CD4-positive, CD25-positive, alpha-beta regulatory T cell (primary cell): ENCODE results near the gene ATOSA. TPM values are rescaled to one million over a fixed set of nuclear protein-coding genes. Genes with fewer than 3 reads are reported as not detected.

Experiments used
- ATAC-seq, 2 donors: fragments of 150-1000 bp; cut with Tn5 transposase; one replicate each; pipeline ENCODE4 v1.10.0; 2021; ENCODE audit warnings: low read depth in 2 of 2, moderate number of reproducible peaks in 2 of 2, moderate library complexity in 1 of 2
- DNase-seq, 3 donors: peaks; one replicate each; pipeline versions ENCODE4 v3.0.0 to v3.0.0-alpha.2; 2012 to 2022; ENCODE audit warnings: mixed read lengths in 1 of 3
- H3K27ac ChIP-seq: one replicate; pipeline ENCODE4 v1.7.0; 2013; ENCODE audit warnings: mild to moderate bottlenecking, low read length; ENCODE audit not compliant: insufficient read depth, poor library complexity, severe bottlenecking
- H3K27me3 ChIP-seq: one replicate; pipeline ENCODE4 v1.7.0; 2013; ENCODE audit warnings: low read length; ENCODE audit not compliant: control insufficient read depth, insufficient read depth
- H3K36me3 ChIP-seq: one replicate; pipeline ENCODE4 v1.7.0; 2013; ENCODE audit warnings: mild to moderate bottlenecking, low read length, moderate library complexity; ENCODE audit not compliant: control insufficient read depth, insufficient read depth
- H3K4me1 ChIP-seq: 2 replicates; pipeline ENCODE4 v1.7.0; 2013; ENCODE audit warnings: mild to moderate bottlenecking, low read length; ENCODE audit not compliant: insufficient read depth, control insufficient read depth, poor library complexity, severe bottlenecking
- H3K4me3 ChIP-seq: one replicate; pipeline ENCODE4 v1.7.0; 2013; ENCODE audit warnings: low read depth, mild to moderate bottlenecking, low read length, moderate library complexity
- H3K9me3 ChIP-seq, 2 experiments: 1 replicate in 1 of 2; 2 replicates in 1 of 2; pipeline ENCODE4 v1.7.0; 2013; ENCODE audit warnings: low read length in 2 of 2, mild to moderate bottlenecking in 1 of 2, moderate library complexity in 1 of 2; ENCODE audit not compliant: control insufficient read depth in 2 of 2
- H3K27ac Mint-ChIP-seq, 3 donors: one replicate each; pipeline ENCODE4 v1.8.0; 2020 to 2022; ENCODE audit warnings: mild to moderate bottlenecking in 3 of 3, mixed read lengths in 3 of 3, moderate library complexity in 2 of 3
- H3K27me3 Mint-ChIP-seq: one replicate; pipeline ENCODE4 v1.8.0; 2022; ENCODE audit warnings: mild to moderate bottlenecking, mixed read lengths
- H3K36me3 Mint-ChIP-seq: one replicate; pipeline ENCODE4 v1.8.0; 2020; ENCODE audit warnings: mixed read lengths
- H3K4me1 Mint-ChIP-seq, 4 donors: one replicate each; pipeline ENCODE4 v1.8.0; 2020 to 2022; ENCODE audit warnings: mixed read lengths in 4 of 4, mild to moderate bottlenecking in 1 of 4
- H3K4me3 Mint-ChIP-seq, 4 donors: one replicate each; pipeline ENCODE4 v1.8.0; 2020 to 2022; ENCODE audit warnings: mild to moderate bottlenecking in 4 of 4, mixed read lengths in 4 of 4, moderate library complexity in 3 of 4
- H3K9me3 Mint-ChIP-seq, 7 donors: one replicate each; pipeline ENCODE4 v1.8.0; 2020 to 2022; ENCODE audit warnings: mixed read lengths in 7 of 7, mild to moderate bottlenecking in 3 of 7, moderate library complexity in 2 of 7
- polyA plus RNA-seq, 4 donors: library from polyadenylated mRNA; unstranded; fragments of 300-500 nt; fragmentation: Illumina TruSeq; gene quantifications; one replicate each; pipeline ENCODE4 v1.2.3, GENCODE V29; 2021
- total RNA-seq: library from RNA; stranded (reverse); gene quantifications from one replicate; pipeline ENCODE4 v1.2.3, GENCODE V29; 2022

Gene ATOSA
- total and polyA plus RNA-seq, 5 donors from 2014 or later, result 13.5 to 139 (median 19.8) TPM

- Mint-ChIP-seq H3K27me3 (peaks cover 33% of the 10 kb centered on the region), H3K36me3 (no peaks in the 10 kb centered on the region), H3K9me3 (peaks cover 0 to 4% (median 0%) of the 10 kb centered on the region in 7 donors), H3K27ac (no peak overlapping the region), H3K4me3 (no peak overlapping the region), H3K4me1 (no peaks in the 10 kb centered on the region)
- Histone ChIP-seq H3K9me3 (no peaks in the 10 kb centered on the region), H3K4me3 (no peak overlapping the region), H3K27ac (no peak overlapping the region), H3K4me1 (no peaks in the 10 kb centered on the region), H3K27me3 (peaks cover 6% of the 10 kb centered on the region), H3K36me3 (no peaks in the 10 kb centered on the region)
- no peak for ATAC-seq
- no peak for DNase-seq
Measured at GRCh38 chr15:52702390-52702789, 23.2 kb upstream of the ATOSA start.

- Histone ChIP-seq H3K4me3 (no peak overlapping the region), H3K27ac (no peak overlapping the region), H3K4me1 (no peaks in the 10 kb centered on the region), H3K9me3 (no peaks in the 10 kb centered on the region), H3K27me3 (peaks cover 9% of the 10 kb centered on the region), H3K36me3 (no peaks in the 10 kb centered on the region)
- peaks cover 0 to 4% (median 0%) of the 10 kb centered on the region in 7 donors for H3K9me3 Mint-ChIP-seq
- no peak overlapping the region for H3K27ac Mint-ChIP-seq
- H3K27me3 Mint-ChIP-seq, result peaks cover 23% of the 10 kb centered on the region
- no peak overlapping the region for H3K4me3 Mint-ChIP-seq
- no peaks in the 10 kb centered on the region for H3K4me1 Mint-ChIP-seq
- no peaks in the 10 kb centered on the region for H3K36me3 Mint-ChIP-seq
- no peak for DNase-seq
- ATAC-seq, result no peak
Measured at GRCh38 chr15:52699457-52699856, 20.3 kb upstream of the ATOSA start.

- Histone ChIP-seq H3K4me3 (no peak overlapping the region), H3K27me3 (peaks cover 9% of the 10 kb centered on the region), H3K9me3 (no peaks in the 10 kb centered on the region), H3K36me3 (no peaks in the 10 kb centered on the region), H3K4me1 (no peaks in the 10 kb centered on the region), H3K27ac (no peak overlapping the region)
- H3K27ac Mint-ChIP-seq, result no peak overlapping the region
- H3K27me3 Mint-ChIP-seq, result peaks cover 23% of the 10 kb centered on the region
- no peaks in the 10 kb centered on the region for H3K36me3 Mint-ChIP-seq
- peaks cover 0 to 2% (median 0%) of the 10 kb centered on the region in 7 donors for H3K9me3 Mint-ChIP-seq
- H3K4me3 Mint-ChIP-seq, result no peak overlapping the region
- no peak for DNase-seq
- H3K4me1 Mint-ChIP-seq, result no peaks in the 10 kb centered on the region
- ATAC-seq, result no peak
Measured at GRCh38 chr15:52698514-52698913, 19.3 kb upstream of the ATOSA start.

- Mint-ChIP-seq H3K36me3 (no peaks in the 10 kb centered on the region), H3K27me3 (peaks cover 13% of the 10 kb centered on the region), H3K9me3 (peaks cover 0 to 2% (median 0%) of the 10 kb centered on the region in 7 donors), H3K27ac (no peak overlapping the region), H3K4me1 (no peaks in the 10 kb centered on the region), H3K4me3 (no peak overlapping the region)
- Histone ChIP-seq H3K4me1 (no peaks in the 10 kb centered on the region), H3K27ac (no peak overlapping the region), H3K4me3 (no peak overlapping the region), H3K36me3 (no peaks in the 10 kb centered on the region), H3K27me3 (peaks cover 6% of the 10 kb centered on the region), H3K9me3 (no peaks in the 10 kb centered on the region)
- no peak for ATAC-seq
- DNase-seq, result no peak
Measured at GRCh38 chr15:52697051-52697450, 17.9 kb upstream of the ATOSA start.

- ATAC-seq (no peak), DNase-seq (no peak)
- Histone ChIP-seq H3K36me3 (no peaks in the 10 kb centered on the region), H3K4me1 (no peaks in the 10 kb centered on the region), H3K27ac (no peak overlapping the region), H3K27me3 (peaks cover 6% of the 10 kb centered on the region), H3K9me3 (no peaks in the 10 kb centered on the region), H3K4me3 (no peak overlapping the region)
- no peaks in the 10 kb centered on the region for H3K4me1 Mint-ChIP-seq
- H3K27ac Mint-ChIP-seq, result peak overlapping the region in 1 of 3 donors; percentile 34
- H3K27me3 Mint-ChIP-seq, result no peaks in the 10 kb centered on the region
- H3K9me3 Mint-ChIP-seq, result peaks cover 0 to 2% (median 0%) of the 10 kb centered on the region in 7 donors
- no peak overlapping the region for H3K4me3 Mint-ChIP-seq
- no peaks in the 10 kb centered on the region for H3K36me3 Mint-ChIP-seq
Measured at GRCh38 chr15:52695154-52695553, 16.0 kb upstream of the ATOSA start.

GRCh38 chr15:52689562-52689961 lies 10.4 kb upstream of the ATOSA start:
- no peaks in the 10 kb centered on the region for H3K36me3 ChIP-seq
- Mint-ChIP-seq H3K9me3 (peaks cover 0 to 2% (median 0%) of the 10 kb centered on the region in 7 donors), H3K4me3 (no peak overlapping the region), H3K4me1 (peaks cover 0 to 2% (median 0%) of the 10 kb centered on the region in 4 donors), H3K27ac (no peak overlapping the region), H3K27me3 (peaks cover 7% of the 10 kb centered on the region), H3K36me3 (no peaks in the 10 kb centered on the region)
- H3K9me3 ChIP-seq, result no peaks in the 10 kb centered on the region
- H3K4me1 ChIP-seq, result no peaks in the 10 kb centered on the region
- no peak for ATAC-seq
- H3K4me3 ChIP-seq, result no peak overlapping the region
- no peak for DNase-seq
- H3K27ac ChIP-seq, result no peak overlapping the region
- peaks cover 2% of the 10 kb centered on the region for H3K27me3 ChIP-seq

- Mint-ChIP-seq H3K4me1 (peaks cover 17 to 34% (median 30%) of the 10 kb centered on the region in 4 donors), H3K36me3 (no peaks in the 10 kb centered on the region), H3K9me3 (peaks cover 0 to 2% (median 0%) of the 10 kb centered on the region in 7 donors), H3K4me3 (peak overlapping the region in 2 of 4 donors; percentile 6 to 26), H3K27me3 (peaks cover 13% of the 10 kb centered on the region), H3K27ac (peak overlapping the region; percentile 21 to 76 (median 47))
- Histone ChIP-seq H3K9me3 (no peaks in the 10 kb centered on the region), H3K4me3 (no peak overlapping the region), H3K27me3 (peaks cover 2% of the 10 kb centered on the region), H3K36me3 (no peaks in the 10 kb centered on the region), H3K27ac (no peak overlapping the region), H3K4me1 (peaks cover 28% of the 10 kb centered on the region)
- DNase-seq, result peak in 1 of 3 donors; percentile 20
- no peak for ATAC-seq
Measured at GRCh38 chr15:52683580-52683979, 4.4 kb upstream of the ATOSA start.

GRCh38 chr15:52682781-52683180 lies 3.6 kb upstream of the ATOSA start:
- Histone ChIP-seq H3K36me3 (no peaks in the 10 kb centered on the region), H3K4me3 (peak overlapping the region; percentile 51), H3K27me3 (peaks cover 2% of the 10 kb centered on the region), H3K27ac (no peak overlapping the region), H3K4me1 (peaks cover 32% of the 10 kb centered on the region), H3K9me3 (no peaks in the 10 kb centered on the region)
- ATAC-seq (peak in 1 of 2 donors; percentile 10), DNase-seq (peak in 2 of 3 donors; percentile 55 to 57)
- Mint-ChIP-seq H3K9me3 (peaks cover 0 to 2% (median 0%) of the 10 kb centered on the region in 7 donors), H3K4me3 (peak overlapping the region; percentile 22 to 75 (median 56)), H3K27ac (peak overlapping the region in 1 of 3 donors; percentile 89), H3K27me3 (peaks cover 7% of the 10 kb centered on the region), H3K36me3 (peaks cover 4% of the 10 kb centered on the region), H3K4me1 (peaks cover 17 to 39% (median 34%) of the 10 kb centered on the region in 4 donors)
